ENCODE measurements around the gene KRTAP4-2. TPM values are rescaled to one million over a fixed set of nuclear protein-coding genes. Genes with fewer than 3 reads are reported as not detected.

The KRTAP4-2 gene
- polyA plus RNA-seq, 6 donors from 2014 or later, result not detected

Other genes with a start within 250 kb of the KRTAP4-2 start
- under 1 TPM in 1 of 6 donors, not detected in 5; 0.19 TPM for gene KRT23, start 240.6 kb downstream of the KRTAP4-2 start, polyA plus RNA-seq (ENCODE audit: low read depth in 6 of 6)
- gene KRT39, start 211.3 kb downstream of the KRTAP4-2 start, polyA plus RNA-seq (ENCODE audit: low read depth in 6 of 6), result not detected
- not detected for gene KRT40, start 193.9 kb downstream of the KRTAP4-2 start, polyA plus RNA-seq (ENCODE audit: low read depth in 6 of 6)
- not detected for gene KRTAP3-3, start 184.1 kb downstream of the KRTAP4-2 start, polyA plus RNA-seq (ENCODE audit: low read depth in 6 of 6)
- gene KRTAP3-2, start 178.3 kb downstream of the KRTAP4-2 start, polyA plus RNA-seq (ENCODE audit: low read depth in 6 of 6), result not detected
- gene KRTAP3-1, start 169.1 kb downstream of the KRTAP4-2 start, polyA plus RNA-seq (ENCODE audit: low read depth in 6 of 6), result not detected
- gene KRTAP1-5, start 151.0 kb downstream of the KRTAP4-2 start, polyA plus RNA-seq (ENCODE audit: low read depth in 6 of 6), result not detected
- not detected for gene KRTAP1-4, start 148.0 kb downstream of the KRTAP4-2 start, polyA plus RNA-seq (ENCODE audit: low read depth in 6 of 6)
- gene KRTAP1-3, start 143.3 kb downstream of the KRTAP4-2 start, polyA plus RNA-seq (ENCODE audit: low read depth in 6 of 6), result not detected
- gene KRTAP1-1, start 136.8 kb downstream of the KRTAP4-2 start, polyA plus RNA-seq (ENCODE audit: low read depth in 6 of 6), result not detected
- not detected for gene KRTAP2-1, start 130.9 kb downstream of the KRTAP4-2 start, polyA plus RNA-seq (ENCODE audit: low read depth in 6 of 6)
- gene KRTAP2-2, start 123.0 kb downstream of the KRTAP4-2 start, polyA plus RNA-seq (ENCODE audit: low read depth in 6 of 6), result not detected
- not detected for gene KRTAP2-3, start 118.1 kb downstream of the KRTAP4-2 start, polyA plus RNA-seq (ENCODE audit: low read depth in 6 of 6)
- gene KRTAP2-4, start 112.3 kb downstream of the KRTAP4-2 start, polyA plus RNA-seq (ENCODE audit: low read depth in 6 of 6), result not detected
- gene KRTAP4-7, start 94.1 kb downstream of the KRTAP4-2 start, polyA plus RNA-seq (ENCODE audit: low read depth in 6 of 6), result not detected
- gene KRTAP4-8, start 80.1 kb downstream of the KRTAP4-2 start, polyA plus RNA-seq (ENCODE audit: low read depth in 6 of 6), result not detected
- gene KRTAP4-16, start 76.0 kb downstream of the KRTAP4-2 start, polyA plus RNA-seq (ENCODE audit: low read depth in 6 of 6), result not detected
- gene KRTAP4-9, start 72.8 kb downstream of the KRTAP4-2 start, polyA plus RNA-seq (ENCODE audit: low read depth in 6 of 6), result not detected
- not detected for gene KRTAP4-11, start 59.8 kb downstream of the KRTAP4-2 start, polyA plus RNA-seq (ENCODE audit: low read depth in 6 of 6)
- 1 to 10 TPM in 2 of 6 donors, under 1 TPM in 2, not detected in 2; 0.30 to 3.3 (median 1.3) TPM for gene KRTAP4-12, start 54.0 kb downstream of the KRTAP4-2 start, polyA plus RNA-seq (ENCODE audit: low read depth in 6 of 6)
- gene KRTAP4-6, start 37.7 kb downstream of the KRTAP4-2 start, polyA plus RNA-seq (ENCODE audit: low read depth in 6 of 6), result 1 to 10 TPM in 2 of 6 donors, not detected in 4; 1.6 to 2.0 TPM
- gene KRTAP4-5, start 28.4 kb downstream of the KRTAP4-2 start, polyA plus RNA-seq (ENCODE audit: low read depth in 6 of 6), result not detected
- not detected for gene KRTAP4-4, start 17.5 kb downstream of the KRTAP4-2 start, polyA plus RNA-seq (ENCODE audit: low read depth in 6 of 6)
- not detected for gene KRTAP4-3, start 10.0 kb downstream of the KRTAP4-2 start, polyA plus RNA-seq (ENCODE audit: low read depth in 6 of 6)
- not detected for gene KRTAP4-1, start 6.7 kb upstream of the KRTAP4-2 start, polyA plus RNA-seq (ENCODE audit: low read depth in 6 of 6)
- not detected for gene KRTAP9-1, start 11.7 kb upstream of the KRTAP4-2 start, polyA plus RNA-seq (ENCODE audit: low read depth in 6 of 6)
- gene KRTAP9-2, start 48.4 kb upstream of the KRTAP4-2 start, polyA plus RNA-seq (ENCODE audit: low read depth in 6 of 6), result not detected
- not detected for gene KRTAP9-3, start 54.2 kb upstream of the KRTAP4-2 start, polyA plus RNA-seq (ENCODE audit: low read depth in 6 of 6)
- gene KRTAP9-8, start 59.8 kb upstream of the KRTAP4-2 start, polyA plus RNA-seq (ENCODE audit: low read depth in 6 of 6), result not detected
- gene KRTAP9-4, start 71.5 kb upstream of the KRTAP4-2 start, polyA plus RNA-seq (ENCODE audit: low read depth in 6 of 6), result not detected
- gene KRTAP9-9, start 77.2 kb upstream of the KRTAP4-2 start, polyA plus RNA-seq (ENCODE audit: low read depth in 6 of 6), result not detected
- gene KRTAP9-6, start 87.2 kb upstream of the KRTAP4-2 start, polyA plus RNA-seq (ENCODE audit: low read depth in 6 of 6), result not detected
- gene KRTAP9-7, start 97.5 kb upstream of the KRTAP4-2 start, polyA plus RNA-seq (ENCODE audit: low read depth in 6 of 6), result not detected
- not detected for gene KRTAP29-1, start 124.6 kb upstream of the KRTAP4-2 start, polyA plus RNA-seq (ENCODE audit: low read depth in 6 of 6)
- 1 to 10 TPM in 1 of 6 donors, under 1 TPM in 3, not detected in 2; 0.38 to 2.0 (median 0.55) TPM for gene KRTAP16-1, start 131.1 kb upstream of the KRTAP4-2 start, polyA plus RNA-seq (ENCODE audit: low read depth in 6 of 6)
- gene KRTAP17-1, start 137.5 kb upstream of the KRTAP4-2 start, polyA plus RNA-seq (ENCODE audit: low read depth in 6 of 6), result not detected
- gene KRT33A, start 172.6 kb upstream of the KRTAP4-2 start, polyA plus RNA-seq (ENCODE audit: low read depth in 6 of 6), result not detected
- not detected for gene KRT33B, start 191.6 kb upstream of the KRTAP4-2 start, polyA plus RNA-seq (ENCODE audit: low read depth in 6 of 6)
- not detected for gene KRT34, start 204.1 kb upstream of the KRTAP4-2 start, polyA plus RNA-seq (ENCODE audit: low read depth in 6 of 6)
- gene KRT31, start 219.4 kb upstream of the KRTAP4-2 start, polyA plus RNA-seq (ENCODE audit: low read depth in 6 of 6), result not detected
- gene KRT37, start 246.4 kb upstream of the KRTAP4-2 start, polyA plus RNA-seq (ENCODE audit: low read depth in 6 of 6), result not detected

All from naive B cell (primary cell).